GM19455 (cell line): ENCODE results near the gene PLEKHB2.
"Not testable (repeated sequence)": the region's sequence is repeated elsewhere in the genome, so short reads cannot be mapped to it uniquely, and the experiment has no call there.

Source experiments
- ATAC-seq: cut with Tn5 transposase; IDR thresholded peaks from one replicate; pipeline ENCODE4 v1.9.1; 2021; ENCODE audit not compliant: unreplicated experiment

The PLEKHB2 gene

DNA sequence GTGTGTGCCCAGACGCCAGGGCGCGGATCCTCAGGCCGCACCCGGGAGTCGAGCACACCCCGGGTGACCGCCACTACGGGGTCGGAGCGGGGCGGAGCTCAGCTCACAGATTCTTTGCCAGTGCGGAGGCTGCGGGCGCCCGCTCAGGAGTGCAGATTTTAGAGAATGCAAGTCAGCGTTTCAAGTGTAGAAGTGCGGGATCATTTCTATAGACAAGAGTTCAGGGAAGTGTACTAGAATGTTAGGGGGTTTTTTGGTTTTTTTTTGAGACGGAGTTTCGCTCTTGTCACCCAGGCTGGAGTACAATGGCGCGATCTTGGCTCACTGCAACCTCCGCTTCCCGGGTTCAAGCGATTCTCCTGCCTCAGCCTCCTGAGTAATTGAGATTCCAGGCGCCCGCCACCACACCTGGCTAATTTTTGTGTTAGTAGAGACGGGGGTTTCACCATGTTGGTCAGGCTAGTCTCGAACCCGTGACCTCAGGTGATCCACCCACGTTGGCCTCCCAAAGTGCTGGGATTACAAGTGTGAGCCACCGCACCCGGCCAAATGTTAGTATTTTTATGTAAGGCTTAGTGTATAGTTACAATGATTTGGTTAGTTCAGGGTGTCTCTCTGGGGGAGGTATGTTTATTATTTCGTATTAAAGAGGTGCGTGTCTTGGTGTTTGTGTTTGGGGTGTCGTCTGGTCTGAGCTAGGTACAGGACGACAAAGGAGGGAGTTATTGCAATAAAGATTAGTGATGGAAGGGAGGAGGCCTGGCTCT is 11.3 kb upstream of the PLEKHB2 start:
- peak; percentile 74 for ATAC-seq

- ATAC-seq, result no peak
Measured at GRCh38 chr2:131094463-131095281, 10.5 kb upstream of the PLEKHB2 start.

DNA sequence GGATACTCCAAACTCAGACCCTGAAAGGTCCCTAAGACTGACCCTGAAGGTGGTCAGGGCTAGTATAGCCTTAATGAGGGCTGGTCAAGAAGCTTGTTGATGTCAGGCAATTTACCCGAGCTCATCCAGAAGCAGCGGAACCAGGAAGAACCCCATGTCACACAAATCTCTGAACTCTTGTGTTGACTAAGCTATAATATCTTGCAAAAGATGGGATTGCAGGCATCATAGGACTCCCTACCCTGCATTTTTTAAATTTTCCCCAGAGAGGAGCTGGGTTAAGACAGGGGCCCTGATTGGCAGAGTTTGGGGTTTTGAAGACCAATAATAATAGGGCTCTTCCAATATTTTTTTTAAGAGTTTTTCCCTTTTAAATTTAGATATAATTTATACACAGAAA is 2.0 kb upstream of the PLEKHB2 start:
- ATAC-seq, result no peak

- ATAC-seq, result peak; percentile 73
Measured at GRCh38 chr2:131104487-131105155, 515 bp upstream of the PLEKHB2 start.

- peak; percentile 40 for ATAC-seq
Measured at GRCh38 chr2:131105950-131106801, 1.0 kb downstream of the PLEKHB2 start.

DNA sequence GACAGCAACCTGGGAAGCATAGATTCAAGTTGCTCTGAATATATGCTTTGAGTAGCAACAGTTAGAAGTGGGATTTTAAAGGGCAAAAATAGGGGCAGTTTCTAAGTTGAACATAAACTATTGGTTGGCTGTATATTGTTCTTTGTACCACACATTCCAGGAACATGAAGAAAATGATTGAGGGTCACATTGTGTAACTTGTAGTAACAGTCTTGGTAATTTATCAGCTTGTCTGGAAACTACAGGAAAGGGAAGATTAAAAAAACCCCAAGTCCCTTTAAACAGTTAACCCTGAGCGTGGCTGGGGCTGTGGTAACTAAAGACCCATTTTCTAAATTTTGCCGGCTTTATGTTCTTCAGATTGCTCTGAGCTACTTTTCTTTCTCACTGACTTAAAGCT is 7.4 kb downstream of the PLEKHB2 start:
- ATAC-seq, result no peak

- no peak for ATAC-seq
Measured at GRCh38 chr2:131113566-131114227, 8.6 kb downstream of the PLEKHB2 start.

DNA sequence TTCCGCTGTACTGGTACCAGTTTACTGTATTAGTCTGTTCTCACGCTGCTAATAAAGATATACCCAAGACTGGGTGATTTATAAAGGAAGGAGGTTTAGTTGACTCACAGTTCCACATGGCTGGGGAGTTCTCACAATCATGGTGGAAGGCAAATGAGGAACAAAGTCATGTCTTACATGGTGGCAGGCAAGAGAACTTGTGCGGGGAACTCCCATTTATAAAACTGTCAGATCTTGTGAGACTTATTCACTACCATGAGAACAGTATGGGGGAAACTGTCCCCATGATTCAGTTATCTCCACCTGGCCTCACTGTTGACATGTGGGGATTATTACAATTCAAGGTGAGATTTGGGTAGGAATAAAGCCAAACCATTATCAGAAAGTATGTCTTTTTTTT is 9.8 kb downstream of the PLEKHB2 start:
- ATAC-seq, result not testable (repeated sequence)

DNA sequence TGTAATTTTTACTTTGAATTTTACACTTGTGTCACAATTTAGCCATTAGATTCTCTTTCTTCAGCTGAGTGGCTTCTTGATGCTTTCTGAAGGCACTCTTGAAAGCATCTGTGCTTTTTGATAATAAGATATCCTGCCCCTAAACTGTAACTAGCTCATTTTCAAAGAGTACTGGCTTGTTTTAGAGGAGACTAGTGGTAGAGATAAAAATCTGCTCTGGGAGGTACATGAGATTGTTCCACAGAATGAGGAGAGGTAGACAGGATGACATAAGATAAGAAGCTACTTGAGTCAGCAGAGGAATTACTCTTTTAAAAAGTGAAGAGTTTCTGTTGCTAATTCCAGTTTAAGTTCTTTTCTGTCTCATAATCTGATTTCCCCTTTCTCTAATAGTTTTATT is 10.6 kb downstream of the PLEKHB2 start:
- ATAC-seq, result no peak

GRCh38 chr2:131120815-131121317 is 15.7 kb downstream of the PLEKHB2 start:
- no peak for ATAC-seq

GRCh38 chr2:131121464-131121863 is 16.3 kb downstream of the PLEKHB2 start:
- no peak for ATAC-seq

GRCh38 chr2:131122496-131122895 is 17.4 kb downstream of the PLEKHB2 start:
- ATAC-seq, result no peak

GRCh38 chr2:131123192-131123591 is 18.1 kb downstream of the PLEKHB2 start:
- no peak for ATAC-seq

GRCh38 chr2:131125195-131125757 is 20.1 kb downstream of the PLEKHB2 start:
- no peak for ATAC-seq

DNA sequence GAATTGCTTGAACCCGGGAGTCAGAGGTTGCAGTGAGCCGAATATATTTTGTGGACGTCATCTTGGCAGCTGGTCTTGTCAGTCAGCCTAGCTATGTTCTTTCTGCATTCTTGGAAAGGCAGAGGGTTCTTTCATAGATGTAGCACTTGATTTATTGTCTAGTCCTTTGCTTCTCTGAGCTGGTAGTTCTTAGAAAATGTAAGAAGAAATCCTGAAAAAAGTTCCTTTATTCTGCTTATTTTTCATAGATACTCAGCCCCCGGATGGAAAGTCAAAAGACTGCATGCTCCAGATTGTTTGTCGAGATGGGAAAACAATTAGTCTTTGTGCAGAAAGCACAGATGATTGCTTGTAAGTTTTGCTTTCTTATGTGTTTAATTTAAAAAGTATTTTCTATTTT is 21.3 kb downstream of the PLEKHB2 start:
- ATAC-seq, result no peak

DNA sequence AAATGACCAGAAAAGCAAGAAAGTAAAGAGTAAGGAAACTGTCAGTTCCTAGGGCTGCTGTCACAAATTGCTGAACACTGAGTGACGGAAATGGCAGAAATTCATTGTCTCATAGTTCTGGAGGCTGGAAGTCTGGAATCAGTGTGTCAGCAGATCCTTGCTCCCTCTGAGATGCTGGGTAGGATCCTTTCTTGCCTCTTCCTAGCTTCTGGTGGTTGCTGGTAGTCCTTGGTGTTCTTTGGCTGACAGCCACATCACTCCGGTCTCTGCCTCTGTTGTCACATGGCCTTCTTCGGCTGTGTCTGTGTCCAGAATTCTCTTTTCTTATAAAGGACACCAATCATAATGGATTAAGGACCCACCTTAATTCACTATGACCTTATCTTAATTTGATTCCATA is 21.9 kb downstream of the PLEKHB2 start:
- no peak for ATAC-seq

- no peak for ATAC-seq
Measured at GRCh38 chr2:131127981-131128380, 22.8 kb downstream of the PLEKHB2 start.

GRCh38 chr2:131130298-131130596 is 25.1 kb downstream of the PLEKHB2 start:
- no peak for ATAC-seq

DNA sequence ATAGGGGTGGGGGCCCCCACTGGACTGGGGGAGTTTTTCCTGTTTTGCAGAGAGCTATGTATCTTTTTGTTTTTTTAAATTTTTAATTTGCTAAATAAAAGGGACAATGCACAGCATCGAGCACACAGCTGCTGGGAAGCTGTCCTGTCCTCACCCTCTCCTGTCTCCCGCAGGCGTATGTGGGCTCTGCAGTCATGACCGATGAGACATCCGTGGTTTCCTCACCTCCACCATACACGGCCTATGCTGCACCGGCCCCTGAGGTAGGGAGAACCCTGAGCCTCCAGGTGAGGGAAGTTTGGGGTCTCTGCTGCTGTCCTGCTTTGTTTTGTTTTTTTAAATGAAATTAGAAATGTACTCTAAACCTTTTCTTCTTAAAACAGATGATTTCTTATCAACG is 27.6 kb downstream of the PLEKHB2 start:
- no peak for ATAC-seq

DNA sequence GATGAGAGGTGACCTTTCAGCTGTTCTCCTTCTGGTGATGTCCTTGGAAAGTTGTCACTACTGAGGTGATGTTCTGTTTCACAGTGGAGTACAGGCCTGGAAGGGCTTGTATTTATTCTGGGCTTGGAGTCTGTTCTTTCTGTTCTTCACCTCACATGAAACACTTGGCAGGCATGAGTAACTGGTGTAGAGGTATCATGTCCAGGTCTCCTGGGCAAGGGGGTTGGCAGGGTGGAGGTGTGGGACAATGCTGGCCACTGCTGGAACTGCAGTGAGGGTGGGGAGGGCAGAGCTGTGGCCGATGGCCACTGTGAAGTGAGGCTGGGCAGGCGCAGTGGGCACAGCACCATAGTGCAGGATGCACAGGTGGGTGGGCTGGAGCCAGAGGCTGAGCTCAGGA is 35.4 kb downstream of the PLEKHB2 start:
- no peak for ATAC-seq
